GM19397 (cell line): ENCODE measurements around the gene SLC6A12.

Experiments used
- ATAC-seq: cut with Tn5 transposase; IDR thresholded peaks from one replicate; pipeline ENCODE4 v1.9.1; 2021; ENCODE audit warnings: mild to moderate bottlenecking, moderate library complexity; ENCODE audit not compliant: unreplicated experiment

The SLC6A12 gene

DNA sequence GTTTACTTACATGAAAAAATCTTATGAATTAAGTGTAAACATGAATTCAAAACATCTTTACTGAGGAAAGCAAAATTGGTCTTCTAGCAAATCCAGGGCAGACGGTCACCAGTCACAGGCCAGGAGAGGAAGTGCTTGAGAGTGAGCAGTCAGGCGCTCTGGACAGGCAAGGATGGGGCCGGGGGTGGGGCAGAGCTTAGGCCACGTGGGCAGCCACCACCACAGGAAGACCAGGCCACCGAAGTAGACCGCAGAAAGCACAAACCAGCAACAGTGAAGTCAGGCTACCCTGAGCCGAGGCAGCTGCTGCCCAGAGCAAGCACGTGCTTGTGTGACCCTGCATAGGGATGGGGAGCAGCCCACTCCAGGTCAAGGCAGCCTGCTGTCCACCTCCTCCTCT, 33.5 kb downstream of the SLC6A12 start:
- no peak for ATAC-seq

DNA sequence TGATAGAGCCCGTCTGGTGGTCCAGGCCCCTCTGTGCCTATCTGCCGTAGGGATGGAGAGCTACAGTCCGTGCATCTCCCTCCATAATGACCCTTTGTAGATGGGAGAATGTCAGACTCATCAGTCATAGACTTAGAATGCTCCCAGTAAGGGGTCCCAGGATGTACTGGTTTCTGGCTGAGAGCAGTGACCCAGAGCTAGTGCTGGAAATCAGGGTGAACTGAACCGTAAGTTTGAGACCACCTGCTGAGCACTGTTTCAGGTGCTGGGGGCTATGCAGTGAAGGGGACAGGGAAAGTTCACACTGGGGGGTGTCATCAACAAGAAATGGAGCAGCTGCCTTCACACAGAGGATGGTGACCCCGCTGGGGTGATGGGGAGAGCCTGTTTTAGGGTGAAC, 34.1 kb downstream of the SLC6A12 start:
- no peak for ATAC-seq

DNA sequence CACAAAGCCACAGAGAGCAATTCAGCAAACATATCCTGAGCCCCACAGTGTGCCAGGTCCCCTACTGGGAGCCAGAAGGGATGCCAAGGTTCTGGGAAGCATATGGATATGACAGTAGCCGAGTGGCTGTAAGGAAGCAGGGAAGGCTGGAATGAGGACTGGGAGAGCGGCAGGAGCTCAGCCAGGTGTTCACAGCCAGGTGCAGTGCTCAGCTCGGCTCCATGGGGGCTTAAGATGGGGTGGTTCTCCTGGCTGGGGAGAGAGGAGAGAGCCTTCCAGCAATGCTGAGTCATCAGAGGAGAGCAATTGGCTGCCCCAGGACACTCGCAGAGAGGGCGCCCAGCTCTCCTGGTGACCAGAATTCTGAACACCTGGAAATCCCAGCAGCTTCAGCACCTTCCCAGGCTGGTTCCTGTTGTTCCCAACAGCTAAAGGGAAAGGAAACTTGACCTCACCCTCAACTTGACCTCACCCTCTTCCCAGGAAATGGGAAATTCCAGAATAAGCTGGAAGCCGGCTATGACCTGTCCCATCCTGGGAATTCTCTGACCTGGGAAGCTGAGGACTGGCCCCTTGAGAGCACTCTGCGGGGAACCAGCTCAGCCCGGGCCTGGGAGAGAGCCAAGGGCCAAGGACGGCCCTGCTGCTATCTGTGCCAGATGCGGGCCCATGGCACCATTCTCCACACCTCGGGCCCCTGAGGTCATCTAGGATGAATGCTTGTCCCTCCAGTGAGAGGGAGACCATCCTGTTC, 34.6 kb downstream of the SLC6A12 start:
- ATAC-seq = no peak

DNA sequence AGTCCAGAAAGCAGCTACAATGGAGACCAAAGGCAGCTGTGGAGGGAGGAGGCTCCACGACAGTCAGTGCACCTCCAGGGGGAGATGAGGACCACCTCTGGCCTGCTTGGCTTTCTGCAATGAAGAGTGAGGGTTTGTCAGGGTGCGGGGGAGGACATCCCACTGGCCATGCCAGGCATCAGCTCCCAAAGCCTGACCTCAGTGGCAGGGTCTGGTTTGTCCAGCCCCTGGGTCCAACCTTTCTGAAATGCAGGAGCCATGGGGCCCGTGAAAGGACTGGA, 35.2 kb downstream of the SLC6A12 start:
- ATAC-seq = no peak

DNA sequence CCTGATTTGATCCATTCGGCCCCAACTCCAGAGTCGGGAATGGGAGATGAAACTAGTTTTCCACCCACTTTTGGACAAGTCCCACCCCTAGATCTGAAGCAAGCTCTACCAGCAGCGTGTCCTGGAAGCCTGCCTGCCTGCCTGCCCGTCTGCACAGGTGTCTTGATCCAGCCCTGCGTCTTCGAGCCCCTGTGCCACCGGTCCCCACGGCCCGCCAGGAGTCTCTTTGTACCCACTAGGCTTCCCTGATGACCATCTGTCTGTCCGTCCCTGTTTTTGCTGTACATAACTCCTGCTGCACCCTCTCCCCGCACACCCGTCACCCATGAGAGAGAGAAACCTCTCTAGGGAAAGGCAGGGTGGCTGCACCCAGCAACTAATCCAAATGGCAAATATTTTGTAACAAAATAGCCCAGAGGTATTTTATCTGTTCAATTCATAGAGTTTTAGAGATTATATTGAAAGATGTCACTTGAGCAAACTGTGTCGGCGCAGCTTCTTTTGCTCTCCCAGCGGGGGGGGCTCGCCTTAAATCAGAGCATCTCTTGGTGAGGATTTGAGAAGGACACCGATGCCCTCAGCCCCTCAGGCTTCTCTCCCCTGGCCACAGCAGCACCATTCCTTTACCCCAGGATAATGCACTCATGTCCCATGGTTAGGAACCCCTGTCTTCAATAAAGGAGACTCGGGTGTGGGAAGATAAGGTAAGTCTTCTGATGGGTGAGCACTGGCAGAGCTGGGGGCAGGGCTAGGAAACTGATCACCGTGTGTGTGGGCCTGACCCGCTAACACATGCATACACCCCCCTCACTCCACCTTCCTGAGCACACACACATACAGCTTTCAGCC, 35.8 kb downstream of the SLC6A12 start:
- ATAC-seq = no peak

DNA sequence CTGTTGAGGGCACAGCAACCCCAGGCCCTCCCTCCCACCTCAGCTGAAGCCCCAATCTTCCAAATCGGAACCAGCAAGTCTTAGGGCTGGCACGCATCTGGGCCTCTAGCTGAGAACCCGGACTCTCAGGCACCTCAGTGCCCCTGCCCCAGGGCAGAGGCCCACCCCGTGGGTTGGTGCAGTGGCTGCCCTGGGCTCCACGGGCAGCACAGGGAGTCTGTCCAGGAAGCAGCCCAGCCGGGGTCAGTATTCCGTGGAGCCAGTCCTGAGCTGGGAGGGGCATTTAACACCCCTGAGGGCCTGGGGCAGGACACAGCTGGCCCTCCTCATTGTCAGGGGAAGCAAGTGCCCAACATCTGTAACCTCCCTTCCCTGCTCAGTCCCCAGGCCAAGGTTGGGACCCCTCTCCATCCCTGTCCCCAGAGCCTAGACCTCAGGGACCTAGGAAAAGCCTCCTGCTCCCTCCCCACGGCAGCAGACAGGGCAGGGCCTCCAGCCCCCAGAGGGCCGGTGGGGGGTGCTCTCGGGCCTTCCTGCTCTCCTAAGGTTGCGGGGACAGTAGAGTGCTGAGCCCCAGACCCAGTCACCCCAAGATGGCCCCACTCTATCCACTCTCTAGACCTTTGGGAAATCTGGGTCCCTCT, 36.5 kb downstream of the SLC6A12 start:
- no peak for ATAC-seq

DNA sequence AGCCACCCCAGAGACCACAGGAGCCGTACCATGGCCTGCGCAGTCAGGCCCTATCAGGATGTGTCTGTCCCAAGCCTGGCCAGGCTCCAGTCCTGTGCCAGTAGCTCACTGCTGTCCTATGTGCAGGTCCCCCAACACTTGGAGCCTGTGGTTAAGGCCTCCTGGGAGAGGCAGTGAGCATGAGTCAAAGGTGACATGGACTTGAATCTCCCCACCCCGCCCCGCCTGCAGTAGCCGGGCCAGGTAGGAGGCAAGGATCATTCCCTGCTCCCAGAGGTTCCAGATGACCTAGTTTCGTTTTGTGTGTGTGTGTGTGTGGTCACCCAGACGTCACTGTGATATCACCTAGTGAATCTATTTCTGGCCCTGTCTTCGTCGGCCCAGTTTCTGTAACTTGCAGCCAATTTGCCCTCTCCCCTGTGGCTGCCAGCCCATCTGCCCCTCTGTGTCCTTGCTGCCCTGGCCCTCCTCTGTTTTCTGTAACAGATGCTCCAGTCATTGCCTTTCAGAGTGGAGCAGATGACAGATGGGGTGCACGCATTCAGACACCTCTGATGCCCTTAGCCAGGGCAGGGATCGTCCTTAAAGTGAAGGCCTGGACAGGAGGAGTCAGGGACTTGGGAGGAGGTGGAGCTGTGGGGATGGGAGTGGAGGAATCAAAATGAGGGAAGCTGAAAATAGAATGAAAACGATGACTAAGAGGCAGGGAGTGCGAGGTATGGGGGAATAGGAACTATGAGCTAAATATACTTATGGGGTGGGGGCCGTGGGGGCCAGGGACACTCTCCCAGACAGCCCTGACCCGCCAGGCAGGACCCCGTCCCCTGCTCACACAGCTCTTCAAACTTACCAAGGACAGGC, 37.4 kb downstream of the SLC6A12 start:
- ATAC-seq = no peak

DNA sequence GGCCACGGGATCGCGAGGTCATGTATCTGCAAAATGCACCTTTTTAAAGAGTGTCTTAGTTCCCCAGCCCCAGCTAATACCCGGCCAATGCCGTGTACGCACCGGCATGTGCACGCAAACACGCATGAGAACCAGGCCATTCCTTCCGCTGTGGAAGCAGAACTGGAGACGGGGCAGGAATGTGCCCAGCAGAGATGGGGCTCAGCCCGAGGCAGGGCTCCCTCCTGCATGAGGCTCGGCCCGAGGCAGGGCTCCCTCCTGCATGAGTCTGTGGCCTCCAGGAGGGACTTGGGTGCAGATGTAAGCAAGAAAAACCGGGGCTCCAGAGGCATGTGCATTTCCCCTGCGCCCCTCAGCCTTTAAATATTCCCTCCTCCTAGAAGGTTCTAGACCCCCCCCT, 38.2 kb downstream of the SLC6A12 start:
- ATAC-seq = no peak

DNA sequence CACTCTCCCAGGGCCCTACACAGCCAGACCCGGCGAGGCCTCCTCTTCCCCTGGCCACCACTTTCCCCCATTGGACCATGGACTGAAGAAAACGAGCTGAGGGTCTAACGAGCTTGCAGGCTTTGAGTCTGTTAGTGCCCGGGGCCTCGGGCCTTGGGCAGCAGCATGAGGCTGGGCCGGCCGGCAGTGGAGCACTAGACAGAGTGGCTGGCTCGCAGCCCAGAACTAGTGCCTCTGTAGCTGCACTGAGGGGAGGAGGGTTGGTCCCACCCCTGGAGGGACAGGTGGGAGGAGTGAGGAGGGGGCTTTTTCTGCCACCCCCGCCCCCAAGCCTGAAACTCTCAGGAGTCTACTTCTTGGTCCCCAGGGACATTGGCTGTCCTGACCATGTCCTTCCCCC, 38.7 kb downstream of the SLC6A12 start:
- no peak for ATAC-seq

DNA sequence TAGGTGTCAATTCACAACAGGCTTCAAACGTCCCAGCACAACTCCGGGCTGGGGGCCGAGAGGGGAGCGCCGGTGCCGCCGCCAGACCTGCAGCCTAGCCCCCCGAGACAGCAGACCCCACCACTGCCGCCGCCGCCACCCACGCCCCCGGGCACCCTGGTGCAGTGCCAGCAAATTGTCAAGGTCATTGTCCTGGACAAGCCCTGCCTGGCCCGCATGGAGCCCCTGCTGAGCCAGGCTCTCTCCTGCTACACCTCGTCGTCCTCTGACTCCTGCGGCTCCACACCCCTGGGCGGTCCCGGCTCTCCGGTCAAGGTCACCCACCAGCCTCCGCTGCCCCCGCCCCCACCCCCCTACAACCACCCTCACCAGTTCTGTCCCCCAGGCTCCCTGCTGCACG, 39.4 kb downstream of the SLC6A12 start:
- no peak for ATAC-seq

DNA sequence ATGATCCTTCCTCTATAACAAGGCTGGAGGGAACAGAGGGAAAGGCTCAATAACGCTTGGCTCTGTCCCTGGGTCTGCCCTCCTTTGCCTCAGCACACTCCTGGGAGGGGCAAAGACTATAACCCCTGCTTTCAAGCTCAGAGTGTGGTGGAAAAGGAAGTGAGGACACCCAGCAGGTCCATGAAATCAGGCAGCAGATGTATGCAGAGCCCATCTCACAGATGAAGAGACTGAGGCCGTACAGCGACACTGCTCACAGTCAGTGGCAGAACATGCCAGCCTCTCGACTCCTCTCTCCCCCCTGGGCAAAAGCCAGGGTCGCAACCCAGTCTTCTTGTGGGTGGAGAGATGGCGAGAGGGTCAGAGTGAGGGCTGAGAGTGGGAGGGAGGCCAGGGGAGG, 39.8 kb downstream of the SLC6A12 start:
- no peak for ATAC-seq

DNA sequence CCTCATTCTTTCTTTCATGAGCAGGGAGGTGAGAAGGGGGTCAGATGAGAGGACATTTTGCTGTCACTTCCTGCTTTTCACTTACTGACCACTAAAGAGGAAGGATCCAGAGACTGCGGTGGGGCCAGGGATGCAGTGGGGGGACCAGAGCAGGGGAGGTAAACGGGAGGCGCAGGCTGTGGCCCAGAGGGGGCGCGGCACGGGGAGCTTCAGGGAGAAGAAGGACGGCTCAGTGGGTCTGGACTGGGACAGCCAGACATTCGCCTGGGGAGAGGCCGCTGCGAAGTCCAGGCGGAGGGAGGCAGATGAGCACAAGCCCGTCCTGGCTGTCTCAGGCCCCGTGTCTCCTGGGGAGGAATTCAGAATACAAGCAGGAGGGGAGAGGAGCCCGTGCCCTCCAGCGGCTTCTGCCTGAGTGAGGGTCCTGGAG, 41.2 kb downstream of the SLC6A12 start:
- ATAC-seq = no peak

DNA sequence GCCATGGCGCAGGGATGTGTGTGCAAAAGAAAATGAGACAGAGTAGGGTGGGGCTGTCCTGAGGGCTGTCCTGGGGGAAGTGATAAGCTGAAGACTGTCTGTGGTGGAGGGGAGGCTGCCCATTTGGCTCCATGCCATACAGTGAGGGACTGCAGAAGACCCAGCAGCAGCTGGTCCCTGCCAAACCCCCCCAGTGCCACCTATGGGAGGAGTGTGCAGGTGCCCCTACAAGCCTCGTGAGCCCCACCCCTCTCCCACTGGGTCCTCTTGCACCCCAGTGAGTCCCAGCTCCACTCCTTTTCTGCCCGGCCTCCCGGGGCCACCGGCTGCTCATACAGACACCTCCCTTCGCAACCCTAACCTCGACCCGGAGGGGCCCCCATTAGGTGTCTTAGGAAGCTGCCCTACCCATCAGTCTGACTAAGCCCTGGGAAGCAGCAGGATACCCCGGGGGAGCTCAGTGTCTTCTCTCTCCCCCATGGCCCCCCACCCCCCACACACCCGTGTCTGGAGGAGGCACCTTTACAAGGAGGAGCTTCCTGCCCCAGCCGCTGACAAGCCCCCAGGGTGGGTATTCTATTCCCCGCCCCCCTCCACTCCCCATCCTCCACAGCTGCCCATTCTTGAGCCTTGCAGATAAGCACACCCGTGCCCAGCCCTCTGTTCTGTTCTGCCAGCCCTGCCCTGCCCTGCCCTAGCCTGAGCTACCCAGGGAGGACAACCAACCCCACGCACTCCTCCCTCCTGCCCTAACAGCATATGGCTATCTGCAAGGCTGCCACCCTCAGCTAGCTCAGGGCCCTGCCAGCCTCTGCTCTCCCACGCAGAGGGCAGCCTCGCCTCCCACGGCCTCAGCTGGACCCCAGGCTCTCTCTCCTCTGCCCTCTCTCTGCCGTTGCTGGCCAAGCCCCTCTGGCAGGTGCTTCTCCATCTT, 41.9 kb downstream of the SLC6A12 start:
- no peak for ATAC-seq

DNA sequence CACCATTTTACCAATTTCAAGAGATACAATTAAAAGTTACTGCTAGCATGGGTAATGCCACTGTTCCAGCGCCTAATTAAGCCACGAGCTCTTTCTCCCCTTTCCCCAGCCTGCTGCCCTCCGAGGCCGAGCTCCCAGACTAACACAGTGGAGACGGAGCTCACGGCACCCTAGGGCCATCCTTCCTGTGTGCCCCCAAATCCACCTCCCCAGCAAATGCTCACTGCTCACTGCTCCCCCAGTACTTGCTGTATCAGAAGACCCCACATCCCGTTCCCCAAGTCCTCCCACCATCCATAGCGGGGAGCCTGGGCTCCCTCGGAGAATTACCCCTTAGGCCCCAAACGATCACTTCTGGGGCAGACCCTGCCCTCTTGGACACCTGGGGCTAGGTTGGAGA, 42.7 kb downstream of the SLC6A12 start:
- ATAC-seq = no peak

DNA sequence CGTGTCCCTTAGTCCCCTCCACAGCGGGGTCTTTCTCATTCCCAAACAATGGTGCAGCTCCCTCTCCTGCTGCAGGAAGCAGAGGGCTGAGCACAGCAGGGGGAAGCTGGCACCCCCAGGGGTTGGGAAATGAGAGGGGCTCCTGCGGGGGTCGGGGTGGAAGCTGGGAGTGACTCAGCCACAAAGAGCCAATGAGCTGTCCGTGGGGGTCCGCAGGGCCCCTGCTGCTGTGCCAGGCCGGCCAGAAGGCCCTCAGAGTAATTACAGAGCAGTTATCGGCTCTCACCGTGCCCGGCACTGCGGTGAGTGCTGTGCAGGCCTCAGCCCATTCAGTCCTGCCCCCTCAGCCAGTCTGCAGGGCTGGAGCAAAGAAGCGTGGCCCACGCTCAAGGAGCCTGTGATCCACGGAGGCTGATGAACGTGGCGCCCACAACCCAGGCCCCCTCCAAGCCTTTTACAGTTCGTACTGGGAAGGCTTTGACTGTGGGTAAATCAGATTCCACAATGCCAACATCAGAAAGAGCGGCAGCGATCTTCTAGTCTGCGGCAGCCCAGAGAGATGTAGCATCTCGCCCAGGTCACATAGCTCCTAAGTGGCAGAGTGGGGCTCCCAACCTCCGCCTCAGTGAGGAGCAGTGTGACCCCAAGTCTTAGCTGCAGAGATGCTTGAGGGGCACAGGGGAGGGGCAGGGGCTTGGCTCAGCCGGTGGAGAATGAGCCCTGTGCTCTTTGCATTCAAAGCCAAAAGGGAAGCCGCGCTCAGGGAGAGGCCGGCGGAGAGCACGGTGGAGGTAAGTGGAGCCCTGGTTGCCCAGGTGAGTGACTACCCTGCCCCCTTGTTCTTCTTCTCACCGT, 43.4 kb downstream of the SLC6A12 start:
- ATAC-seq = no peak

DNA sequence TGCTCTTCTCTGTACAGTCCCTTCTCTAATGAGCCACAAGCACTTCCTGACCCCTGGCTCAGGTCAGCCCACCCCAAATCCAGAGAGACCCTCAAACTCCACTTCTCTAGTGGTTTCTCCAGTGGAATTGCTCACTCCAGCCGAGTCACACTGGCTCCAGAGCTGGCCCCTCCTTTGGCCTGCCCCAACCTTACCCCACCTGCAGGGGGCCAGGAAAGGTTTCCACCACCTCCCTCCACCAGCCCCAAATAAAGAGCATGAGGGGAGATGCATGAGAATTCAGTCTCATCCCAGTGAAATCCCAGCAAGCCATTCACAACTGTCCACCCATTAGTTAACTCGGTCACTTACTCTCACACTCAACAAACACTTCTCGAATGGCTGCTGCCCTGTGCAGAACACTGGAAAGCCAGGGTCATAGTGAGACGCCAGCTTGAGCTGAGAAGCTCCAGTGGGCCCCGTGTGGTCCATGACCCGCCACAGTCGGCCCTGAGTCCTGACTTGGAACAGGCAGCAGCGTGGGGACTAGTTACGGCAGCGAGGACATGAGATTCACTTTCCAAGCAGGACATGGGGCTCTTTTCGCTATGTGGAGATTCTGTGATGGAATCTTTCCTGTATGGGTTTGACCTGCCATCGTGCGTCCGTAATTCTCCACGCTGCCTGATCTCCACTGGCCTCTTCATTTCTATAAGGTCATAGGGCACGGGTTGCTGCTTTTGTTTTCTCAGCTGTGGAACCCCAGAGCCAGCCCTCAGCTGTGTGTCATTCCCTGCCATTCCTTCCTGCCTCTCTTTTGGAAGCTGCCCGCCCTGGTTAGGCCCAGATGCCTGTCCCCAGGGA, 44.2 kb downstream of the SLC6A12 start:
- no peak for ATAC-seq

DNA sequence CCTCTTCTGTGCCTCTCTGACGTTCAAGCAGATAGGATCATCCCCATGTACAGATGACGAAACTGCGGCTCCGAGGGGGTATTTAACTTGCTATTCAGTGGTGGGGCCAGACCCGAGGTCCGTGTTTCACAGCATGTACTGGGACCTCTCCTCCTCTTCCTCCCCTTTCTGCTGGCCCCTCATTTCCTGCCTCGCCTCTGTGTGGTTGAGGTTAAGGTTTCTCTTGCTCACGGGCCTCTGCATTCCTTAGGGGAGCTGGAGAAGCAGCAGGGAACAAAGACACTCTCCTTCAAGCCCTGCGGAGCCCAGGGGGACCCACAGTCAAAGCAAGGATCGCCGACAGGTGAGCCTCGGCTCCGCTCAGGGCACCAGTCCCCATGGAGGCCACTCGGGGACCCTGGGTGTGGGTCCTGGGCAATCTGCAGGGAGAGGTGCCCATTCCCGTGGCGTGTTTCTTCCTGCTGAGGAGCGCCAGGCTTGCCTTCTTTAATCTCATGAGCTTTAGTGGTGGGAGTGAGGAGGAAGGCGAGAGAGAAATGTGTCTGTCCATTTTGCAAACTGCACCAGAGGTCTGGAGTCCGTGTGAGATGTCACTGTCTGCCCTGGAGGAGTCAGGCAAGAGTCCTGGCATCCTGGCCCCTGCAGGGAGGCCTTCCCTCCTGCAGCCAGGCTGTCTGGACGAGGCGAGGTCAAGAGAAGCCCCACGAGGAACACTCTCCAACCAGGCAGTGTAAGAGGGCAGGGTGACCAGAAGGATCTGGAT, 45.0 kb downstream of the SLC6A12 start:
- no peak for ATAC-seq
